ENCODE results near the gene ZNF701. TPM values are rescaled to one million over a fixed set of nuclear protein-coding genes. Genes with fewer than 3 reads are reported as not detected.
A peak's percentile ranks its signal among the peaks of the same experiment; 100 is the strongest.
"Not testable (repeated sequence)": the region's sequence is repeated elsewhere in the genome, so short reads cannot be mapped to it uniquely, and the experiment has no call there.

The ZNF701 gene
- total RNA-seq, 1 donor from 2014 or later: 25.2 TPM

DNA sequence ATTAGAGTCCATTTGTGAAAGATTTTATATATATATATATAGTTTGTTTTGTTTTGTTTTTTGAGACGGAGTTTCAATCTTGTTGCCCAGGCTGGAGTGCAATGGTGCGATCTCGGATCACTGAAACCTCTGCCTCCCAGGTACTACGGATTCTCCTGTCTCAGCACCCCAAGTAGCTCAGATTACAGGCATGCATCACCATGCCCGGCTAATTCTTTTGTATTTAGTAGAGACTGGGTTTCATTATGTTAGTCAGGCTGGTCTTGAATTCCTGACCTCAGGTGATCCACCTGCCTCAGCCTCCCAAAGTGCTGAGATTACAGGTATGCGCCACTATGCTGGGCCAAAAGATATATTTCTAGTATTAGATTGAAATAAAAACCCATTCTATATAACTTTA is 4.0 kb upstream of the ZNF701 start:
- H3K9me3 Mint-ChIP-seq: no peaks in the 10 kb centered on the region
- no peak for DNase-seq (ENCODE audit: extremely low spot score, unreplicated experiment)
- H3K36me3 Mint-ChIP-seq: peaks cover 31% of the 10 kb centered on the region
- TF ChIP-seq CTCF (conservative IDR thresholded peaks at IDR 0.05): no peak
- peaks cover 15% of the 10 kb centered on the region for H3K4me1 Mint-ChIP-seq (ENCODE audit: unreplicated experiment)
- no peak overlapping the region for H3K27ac Mint-ChIP-seq
- no peak overlapping the region for H3K4me3 Mint-ChIP-seq
- H3K27me3 Mint-ChIP-seq: no peaks in the 10 kb centered on the region

DNA sequence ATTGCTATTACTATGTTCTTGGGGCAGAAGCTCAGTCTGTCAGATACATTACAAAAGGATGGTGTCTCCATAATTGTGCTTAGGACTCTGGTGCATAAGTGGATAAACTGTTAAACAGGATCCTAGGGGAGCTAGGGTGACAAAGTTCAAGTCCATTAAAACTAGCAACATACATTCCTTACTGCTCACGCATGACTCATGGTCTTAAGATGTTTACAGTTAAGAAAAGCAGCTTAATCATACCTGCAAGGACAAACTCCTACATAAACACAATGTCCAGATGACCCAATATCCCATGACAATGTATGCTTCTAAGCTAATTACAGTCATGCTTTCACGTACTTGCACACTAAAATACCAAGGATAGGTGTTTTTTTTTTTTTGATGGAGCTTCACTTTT is 3.5 kb upstream of the ZNF701 start:
- H3K36me3 Mint-ChIP-seq: peaks cover 30% of the 10 kb centered on the region
- H3K4me1 Mint-ChIP-seq (ENCODE audit: unreplicated experiment): peaks cover 19% of the 10 kb centered on the region
- TF ChIP-seq CTCF (conservative IDR thresholded peaks at IDR 0.05): no peak
- peak overlapping the region; percentile 29 for H3K27ac Mint-ChIP-seq
- H3K27me3 Mint-ChIP-seq: no peaks in the 10 kb centered on the region
- H3K4me3 Mint-ChIP-seq: peak overlapping the region; percentile 27
- H3K9me3 Mint-ChIP-seq: no peaks in the 10 kb centered on the region
- no peak for DNase-seq (ENCODE audit: extremely low spot score, unreplicated experiment)

DNA sequence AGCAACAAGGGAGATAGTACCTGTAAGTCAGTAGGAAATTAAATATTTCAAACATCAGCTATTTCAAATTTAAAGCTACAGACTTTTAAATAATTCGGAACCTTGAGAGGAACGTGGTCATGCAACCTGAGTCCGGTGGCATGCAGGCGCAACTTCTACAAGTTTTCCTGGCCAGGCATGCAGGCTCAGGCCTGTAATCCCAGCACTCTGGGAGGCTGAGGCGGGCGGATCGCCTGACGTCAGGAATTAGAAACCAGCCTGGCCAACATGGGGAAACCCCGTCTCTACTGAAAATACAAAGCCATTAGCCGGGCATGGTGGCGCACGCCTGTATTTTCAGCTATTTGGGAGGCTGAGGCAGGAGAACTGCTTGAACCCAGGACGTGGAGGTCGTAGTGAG is 2.2 kb upstream of the ZNF701 start:
- H3K36me3 Mint-ChIP-seq: peaks cover 31% of the 10 kb centered on the region

GRCh38 chr19:52569638-52569999 is 468 bp upstream of the ZNF701 start:
- H3K27ac Mint-ChIP-seq: peak overlapping the region; percentile 99
- H3K9me3 Mint-ChIP-seq, H3K27me3 Mint-ChIP-seq: not testable (repeated sequence)
- peaks cover 26% of the 10 kb centered on the region for H3K36me3 Mint-ChIP-seq
- peak overlapping the region; percentile 98 for H3K4me3 Mint-ChIP-seq
- H3K4me1 Mint-ChIP-seq (ENCODE audit: unreplicated experiment): peaks cover 19% of the 10 kb centered on the region
- DNase-seq (ENCODE audit: extremely low spot score, unreplicated experiment): peak; percentile 73

More for the DNA sequence above, 2.2 kb upstream of the ZNF701 start:
- Mint-ChIP-seq H3K9me3 (no peaks in the 10 kb centered on the region), H3K27me3 (no peaks in the 10 kb centered on the region), H3K27ac (no peak overlapping the region), H3K4me3 (no peak overlapping the region), H3K4me1 (ENCODE audit: unreplicated experiment) (peaks cover 19% of the 10 kb centered on the region)
- DNase-seq (ENCODE audit: extremely low spot score, unreplicated experiment): no peak
- TF ChIP-seq CTCF (conservative IDR thresholded peaks at IDR 0.05): no peak

DNA sequence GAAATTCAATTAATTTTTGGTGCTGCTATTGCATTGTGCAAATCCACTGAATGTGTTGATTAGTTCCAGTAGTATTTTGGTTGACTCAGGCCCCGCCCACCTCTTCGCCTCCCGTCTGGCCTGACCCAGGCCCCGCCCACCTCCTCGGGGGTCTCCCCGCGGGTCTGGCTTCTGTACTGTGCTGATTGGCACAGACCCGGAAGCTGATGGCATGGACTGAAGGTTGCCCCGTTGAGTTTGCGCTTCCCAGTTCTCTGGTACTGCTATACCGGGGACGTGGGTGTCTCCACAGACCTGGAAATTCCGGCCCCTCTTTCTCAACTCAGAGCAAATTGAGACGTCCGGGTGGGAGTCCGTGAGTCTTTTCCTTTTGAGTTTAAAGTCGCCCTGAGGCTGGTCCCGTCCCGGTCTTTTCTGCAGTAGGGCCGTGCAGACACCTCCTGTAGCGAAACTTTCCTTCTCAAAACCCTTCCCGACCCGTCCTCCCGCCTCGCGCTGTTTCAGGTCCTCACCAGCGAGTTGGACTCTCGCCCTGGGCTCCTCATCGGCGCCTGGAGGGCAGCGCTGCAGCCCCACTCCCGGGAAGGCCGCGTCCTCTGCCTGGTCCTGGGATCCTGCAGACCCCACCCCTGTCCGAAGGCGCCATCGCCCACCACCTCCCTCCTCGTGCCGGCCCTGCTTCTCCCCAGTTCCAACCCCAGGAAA is 14.8 kb downstream of the ZNF701 start:
- H3K9me3 Mint-ChIP-seq: no peaks in the 10 kb centered on the region
- TF ChIP-seq CTCF (conservative IDR thresholded peaks at IDR 0.05): no peak
- no peaks in the 10 kb centered on the region for H3K4me1 Mint-ChIP-seq (ENCODE audit: unreplicated experiment)
- H3K27me3 Mint-ChIP-seq: no peaks in the 10 kb centered on the region
- DNase-seq (ENCODE audit: extremely low spot score, unreplicated experiment): no peak
- peaks cover 45% of the 10 kb centered on the region for H3K36me3 Mint-ChIP-seq
- H3K27ac Mint-ChIP-seq: no peak overlapping the region
- H3K4me3 Mint-ChIP-seq: no peak overlapping the region

DNA sequence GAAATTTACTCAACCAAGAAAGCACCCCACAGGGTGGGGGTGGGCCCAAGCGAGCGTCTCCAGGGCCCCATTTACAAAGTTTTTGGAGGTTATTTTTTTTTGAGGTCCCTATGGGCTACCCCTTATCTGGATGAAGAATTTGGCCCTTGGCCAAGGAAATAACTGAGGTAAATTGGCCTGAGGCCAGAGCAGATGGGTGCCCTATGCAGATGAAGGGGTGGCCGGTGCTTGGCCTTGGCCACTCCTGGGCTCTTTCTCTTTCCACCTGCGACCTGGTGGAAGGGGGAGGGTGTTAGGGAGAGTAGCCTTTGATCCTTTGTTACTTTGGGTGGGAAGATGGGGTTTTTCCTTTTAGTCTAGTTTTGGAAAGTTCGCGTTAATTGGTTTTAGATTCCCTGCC is 15.5 kb downstream of the ZNF701 start:
- no peak for TF ChIP-seq CTCF (conservative IDR thresholded peaks at IDR 0.05)
- Mint-ChIP-seq H3K36me3 (peaks cover 48% of the 10 kb centered on the region), H3K27ac (no peak overlapping the region), H3K9me3 (no peaks in the 10 kb centered on the region), H3K4me1 (ENCODE audit: unreplicated experiment) (no peaks in the 10 kb centered on the region), H3K27me3 (no peaks in the 10 kb centered on the region), H3K4me3 (no peak overlapping the region)
- DNase-seq (ENCODE audit: extremely low spot score, unreplicated experiment): no peak

All from type B pancreatic cell (in vitro differentiated cells).